Lower leg skin (tissue), 3 donors: ENCODE data around the gene LIMS4.
"Not testable (repeated sequence)": the region's sequence is repeated elsewhere in the genome, so short reads cannot be mapped to it uniquely, and the experiment has no call there.

Experiments
- POLR2A ChIP-seq, 2 donors: fragments of 450-650 bp; IDR thresholded peaks; one replicate each; pipeline ENCODE4 v1.6.1; 2016 to 2017; ENCODE audit warnings: antibody characterized with exemption in 2 of 2, mild to moderate bottlenecking in 1 of 2, moderate library complexity in 1 of 2
- TF ChIP-seq, protein P1 (sequence below), 3 donors: fragments of 450-650 bp; IDR thresholded peaks; one replicate each; pipeline ENCODE4 v1.5.1; 2016; ENCODE audit warnings: antibody characterized with exemption in 3 of 3, mild to moderate bottlenecking in 3 of 3, moderate library complexity in 2 of 3

DNA sequence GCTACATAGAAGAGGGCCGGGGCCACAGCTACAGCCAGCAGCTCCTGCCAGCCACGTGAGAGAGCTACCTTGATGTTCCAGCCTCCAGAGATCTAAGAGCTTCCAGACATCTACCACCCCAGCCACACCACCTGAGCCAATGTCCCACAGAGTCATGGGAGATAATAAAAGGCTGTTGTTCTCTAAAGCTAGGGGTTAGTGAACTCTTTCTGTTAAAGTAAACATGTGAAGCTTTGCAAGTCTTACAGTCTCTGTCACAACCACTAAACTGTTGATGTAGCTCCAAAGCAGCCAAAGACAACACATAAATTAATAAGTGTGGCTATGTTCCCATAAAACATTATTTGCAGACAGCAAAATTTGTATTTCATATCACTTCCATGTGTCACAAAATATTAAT lies 67.6 kb downstream of the LIMS4 start:
- TF ChIP-seq, protein P1, sequence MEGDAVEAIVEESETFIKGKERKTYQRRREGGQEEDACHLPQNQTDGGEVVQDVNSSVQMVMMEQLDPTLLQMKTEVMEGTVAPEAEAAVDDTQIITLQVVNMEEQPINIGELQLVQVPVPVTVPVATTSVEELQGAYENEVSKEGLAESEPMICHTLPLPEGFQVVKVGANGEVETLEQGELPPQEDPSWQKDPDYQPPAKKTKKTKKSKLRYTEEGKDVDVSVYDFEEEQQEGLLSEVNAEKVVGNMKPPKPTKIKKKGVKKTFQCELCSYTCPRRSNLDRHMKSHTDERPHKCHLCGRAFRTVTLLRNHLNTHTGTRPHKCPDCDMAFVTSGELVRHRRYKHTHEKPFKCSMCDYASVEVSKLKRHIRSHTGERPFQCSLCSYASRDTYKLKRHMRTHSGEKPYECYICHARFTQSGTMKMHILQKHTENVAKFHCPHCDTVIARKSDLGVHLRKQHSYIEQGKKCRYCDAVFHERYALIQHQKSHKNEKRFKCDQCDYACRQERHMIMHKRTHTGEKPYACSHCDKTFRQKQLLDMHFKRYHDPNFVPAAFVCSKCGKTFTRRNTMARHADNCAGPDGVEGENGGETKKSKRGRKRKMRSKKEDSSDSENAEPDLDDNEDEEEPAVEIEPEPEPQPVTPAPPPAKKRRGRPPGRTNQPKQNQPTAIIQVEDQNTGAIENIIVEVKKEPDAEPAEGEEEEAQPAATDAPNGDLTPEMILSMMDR (IDR thresholded peaks at IDR 0.05), result not testable (repeated sequence)
- TF ChIP-seq POLR2A (IDR thresholded peaks at IDR 0.05), result not testable (repeated sequence)
